ENCODE results near the gene CEP63. TPM values are rescaled to one million over a fixed set of nuclear protein-coding genes. Genes with fewer than 3 reads are reported as not detected.

The CEP63 gene
- total and polyA plus RNA-seq, 9 of the 15 experiments (the other 6 are each of a cell fraction or from before 2014, with no cell fraction given) = 5.1 to 17.8 (median 10.6) TPM

GRCh38 chr3:134623615-134624245 lies 137.9 kb downstream of the CEP63 start (continued):
- no peak for TF ChIP-seq ZNF280A (IDR thresholded peaks at IDR 0.05; ENCODE audit: low read depth, partially characterized antibody)
- no peak for TF ChIP-seq RBM25 (IDR thresholded peaks at IDR 0.05; ENCODE audit: low read depth, low read length, severe bottlenecking)
- TF ChIP-seq MEF2D (tag; conservative IDR thresholded peaks at IDR 0.05; ENCODE audit: low read depth) = no peak
- no peak for TF ChIP-seq ZNF280B (CRISPR knock-in tag; IDR thresholded peaks at IDR 0.05)
- no peak for TF ChIP-seq TGIF2 (CRISPR knock-in tag; IDR thresholded peaks at IDR 0.05)
- TF ChIP-seq CEBPZ (IDR thresholded peaks at IDR 0.05; ENCODE audit: borderline replicate concordance, low read depth, low read length) = no peak
- no peak for TF ChIP-seq CTBP1 (IDR thresholded peaks at IDR 0.05; ENCODE audit: borderline replicate concordance)

Other genes with a start within 250 kb of the CEP63 start
- gene RYK, start 235.2 kb upstream of the CEP63 start, total RNA-seq (2014; rRNA removed) = 16.1 and 20.1 TPM in 2 replicates
- 22.3 and 24.5 TPM in 2 replicates for gene RYK, start 235.2 kb upstream of the CEP63 start, total RNA-seq (2014; rRNA removed; fragmentation: Illumina TruSeq; extraction: Trizol)
- 23.8 and 29.5 TPM in 2 replicates for gene RYK, start 235.2 kb upstream of the CEP63 start, total RNA-seq (2015; rRNA removed; fragmentation: Illumina TruSeq; extraction: Trizol)
- 13.2 and 13.8 TPM in 2 replicates for gene RYK, start 235.2 kb upstream of the CEP63 start, total RNA-seq (2021)
- 22.1 and 23.8 TPM in 2 replicates for gene RYK, start 235.2 kb upstream of the CEP63 start, polyA plus RNA-seq (2011; rRNA removed)
- gene RYK, start 235.2 kb upstream of the CEP63 start, polyA plus RNA-seq (2014; fragmentation: Illumina TruSeq; extraction: Trizol) = 19.7 and 25.1 TPM in 2 replicates
- 1 to 10 TPM; 4.2 to 4.9 TPM for gene RYK, start 235.2 kb upstream of the CEP63 start, polyA plus RNA-seq (2014; fragmentation: Nextera tagmentation; extraction: Ambion mirVana)
- 15.3 and 16.6 TPM in 2 replicates for gene RYK, start 235.2 kb upstream of the CEP63 start, polyA plus RNA-seq (2014; rRNA removed)
- not detected in 2 replicates for gene AMOTL2, start 111.6 kb upstream of the CEP63 start, total RNA-seq (2014; rRNA removed)
- not detected in 2 replicates for gene AMOTL2, start 111.6 kb upstream of the CEP63 start, total RNA-seq (2014; rRNA removed; fragmentation: Illumina TruSeq; extraction: Trizol)
- not detected in 2 replicates for gene AMOTL2, start 111.6 kb upstream of the CEP63 start, total RNA-seq (2015; rRNA removed; fragmentation: Illumina TruSeq; extraction: Trizol)
- 0.31 and 0.54 TPM in 2 replicates for gene AMOTL2, start 111.6 kb upstream of the CEP63 start, total RNA-seq (2021)
- gene AMOTL2, start 111.6 kb upstream of the CEP63 start, polyA plus RNA-seq (2011; rRNA removed) = not detected in 2 replicates
- gene AMOTL2, start 111.6 kb upstream of the CEP63 start, polyA plus RNA-seq (2014; fragmentation: Illumina TruSeq; extraction: Trizol) = not detected in 2 replicates
- gene AMOTL2, start 111.6 kb upstream of the CEP63 start, polyA plus RNA-seq (2014; fragmentation: Nextera tagmentation; extraction: Ambion mirVana) = not detected
- 0.12 TPM in 1 of 2 replicates, not detected in the other for gene AMOTL2, start 111.6 kb upstream of the CEP63 start, polyA plus RNA-seq (2014; rRNA removed)
- gene ANAPC13, start 72 bp upstream of the CEP63 start, total RNA-seq (2014; rRNA removed) = 48.5 and 48.9 TPM in 2 replicates
- gene ANAPC13, start 72 bp upstream of the CEP63 start, total RNA-seq (2014; rRNA removed; fragmentation: Illumina TruSeq; extraction: Trizol) = 68.5 and 72.8 TPM in 2 replicates
- gene ANAPC13, start 72 bp upstream of the CEP63 start, total RNA-seq (2015; rRNA removed; fragmentation: Illumina TruSeq; extraction: Trizol) = 54.9 and 55.2 TPM in 2 replicates
- gene ANAPC13, start 72 bp upstream of the CEP63 start, total RNA-seq (2021) = 49.2 and 53.0 TPM in 2 replicates
- gene ANAPC13, start 72 bp upstream of the CEP63 start, polyA plus RNA-seq (2011; rRNA removed) = 77.8 and 112 TPM in 2 replicates
- gene ANAPC13, start 72 bp upstream of the CEP63 start, polyA plus RNA-seq (2014; fragmentation: Illumina TruSeq; extraction: Trizol) = 104 and 126 TPM in 2 replicates
- gene ANAPC13, start 72 bp upstream of the CEP63 start, polyA plus RNA-seq (2014; fragmentation: Nextera tagmentation; extraction: Ambion mirVana) = 100 to 1,000 TPM; 198 to 238 TPM
- gene ANAPC13, start 72 bp upstream of the CEP63 start, polyA plus RNA-seq (2014; rRNA removed) = 67.7 and 69.9 TPM in 2 replicates
- gene KY, start 165.0 kb downstream of the CEP63 start, total RNA-seq (2014; rRNA removed) = not detected in 2 replicates
- gene KY, start 165.0 kb downstream of the CEP63 start, total RNA-seq (2014; rRNA removed; fragmentation: Illumina TruSeq; extraction: Trizol) = not detected in 2 replicates
- gene KY, start 165.0 kb downstream of the CEP63 start, total RNA-seq (2015; rRNA removed; fragmentation: Illumina TruSeq; extraction: Trizol) = not detected in 2 replicates
- not detected in 2 replicates for gene KY, start 165.0 kb downstream of the CEP63 start, total RNA-seq (2021)
- not detected in 2 replicates for gene KY, start 165.0 kb downstream of the CEP63 start, polyA plus RNA-seq (2011; rRNA removed)
- not detected in 2 replicates for gene KY, start 165.0 kb downstream of the CEP63 start, polyA plus RNA-seq (2014; fragmentation: Illumina TruSeq; extraction: Trizol)
- gene KY, start 165.0 kb downstream of the CEP63 start, polyA plus RNA-seq (2014; fragmentation: Nextera tagmentation; extraction: Ambion mirVana) = not detected
- gene KY, start 165.0 kb downstream of the CEP63 start, polyA plus RNA-seq (2014; rRNA removed) = not detected in 2 replicates